ENCODE data around the gene KLHL25.

The KLHL25 gene

GRCh38 chr15:85744579-85744978, 50.1 kb downstream of the KLHL25 start:
- Histone ChIP-seq H3K36me3 (ENCODE audit: low read depth) (peaks cover 70% of the 10 kb centered on the region), H3K4me1 (ENCODE audit: insufficient read depth, poor library complexity, severe bottlenecking) (no peaks in the 10 kb centered on the region), H3K27me3 (ENCODE audit: insufficient read depth, poor library complexity, severe bottlenecking) (no peaks in the 10 kb centered on the region), H3K9me3 (ENCODE audit: severe bottlenecking) (no peaks in the 10 kb centered on the region), H3K27ac (ENCODE audit: poor library complexity, severe bottlenecking) (no peak overlapping the region), H3K4me3 (ENCODE audit: severe bottlenecking) (no peak overlapping the region)
- no peak for ATAC-seq (ENCODE audit: low read depth)
- DNase-seq (ENCODE audit: low spot score), result peak; percentile 54
- no peak for TF ChIP-seq CTCF (IDR thresholded peaks at IDR 0.05; ENCODE audit: poor library complexity, severe bottlenecking)

GRCh38 chr15:85743392-85744055, 51.2 kb downstream of the KLHL25 start:
- Histone ChIP-seq H3K36me3 (ENCODE audit: low read depth) (peaks cover 74% of the 10 kb centered on the region), H3K27me3 (ENCODE audit: insufficient read depth, poor library complexity, severe bottlenecking) (no peaks in the 10 kb centered on the region), H3K4me1 (ENCODE audit: insufficient read depth, poor library complexity, severe bottlenecking) (no peaks in the 10 kb centered on the region), H3K4me3 (ENCODE audit: severe bottlenecking) (no peak overlapping the region), H3K9me3 (ENCODE audit: severe bottlenecking) (no peaks in the 10 kb centered on the region), H3K27ac (ENCODE audit: poor library complexity, severe bottlenecking) (no peak overlapping the region)
- no peak for TF ChIP-seq CTCF (IDR thresholded peaks at IDR 0.05; ENCODE audit: poor library complexity, severe bottlenecking)
- peak; percentile 49 for DNase-seq (ENCODE audit: low spot score)
- ATAC-seq (ENCODE audit: low read depth), result no peak

GRCh38 chr15:85742186-85742821, 52.4 kb downstream of the KLHL25 start:
- Histone ChIP-seq H3K27ac (ENCODE audit: poor library complexity, severe bottlenecking) (no peak overlapping the region), H3K9me3 (ENCODE audit: severe bottlenecking) (no peaks in the 10 kb centered on the region), H3K27me3 (ENCODE audit: insufficient read depth, poor library complexity, severe bottlenecking) (no peaks in the 10 kb centered on the region), H3K4me1 (ENCODE audit: insufficient read depth, poor library complexity, severe bottlenecking) (no peaks in the 10 kb centered on the region), H3K4me3 (ENCODE audit: severe bottlenecking) (no peak overlapping the region), H3K36me3 (ENCODE audit: low read depth) (peaks cover 78% of the 10 kb centered on the region)
- DNase-seq (ENCODE audit: low spot score), result peak; percentile 42
- ATAC-seq (ENCODE audit: low read depth), result no peak
- no peak for TF ChIP-seq CTCF (IDR thresholded peaks at IDR 0.05; ENCODE audit: poor library complexity, severe bottlenecking)

GRCh38 chr15:85741662-85742061, 53.1 kb downstream of the KLHL25 start:
- Histone ChIP-seq H3K4me3 (ENCODE audit: severe bottlenecking) (no peak overlapping the region), H3K36me3 (ENCODE audit: low read depth) (peaks cover 76% of the 10 kb centered on the region), H3K27ac (ENCODE audit: poor library complexity, severe bottlenecking) (no peak overlapping the region), H3K27me3 (ENCODE audit: insufficient read depth, poor library complexity, severe bottlenecking) (no peaks in the 10 kb centered on the region), H3K4me1 (ENCODE audit: insufficient read depth, poor library complexity, severe bottlenecking) (no peaks in the 10 kb centered on the region), H3K9me3 (ENCODE audit: severe bottlenecking) (no peaks in the 10 kb centered on the region)
- DNase-seq (ENCODE audit: low spot score) (no peak), ATAC-seq (ENCODE audit: low read depth) (no peak)
- no peak for TF ChIP-seq CTCF (IDR thresholded peaks at IDR 0.05; ENCODE audit: poor library complexity, severe bottlenecking)

GRCh38 chr15:85741021-85741421, 53.7 kb downstream of the KLHL25 start:
- DNase-seq (ENCODE audit: low spot score) (peak; percentile 69), ATAC-seq (ENCODE audit: low read depth) (no peak)
- Histone ChIP-seq H3K9me3 (ENCODE audit: severe bottlenecking) (no peaks in the 10 kb centered on the region), H3K4me1 (ENCODE audit: insufficient read depth, poor library complexity, severe bottlenecking) (no peaks in the 10 kb centered on the region), H3K27me3 (ENCODE audit: insufficient read depth, poor library complexity, severe bottlenecking) (no peaks in the 10 kb centered on the region), H3K36me3 (ENCODE audit: low read depth) (peaks cover 76% of the 10 kb centered on the region), H3K4me3 (ENCODE audit: severe bottlenecking) (no peak overlapping the region), H3K27ac (ENCODE audit: poor library complexity, severe bottlenecking) (no peak overlapping the region)
- TF ChIP-seq CTCF (IDR thresholded peaks at IDR 0.05; ENCODE audit: poor library complexity, severe bottlenecking), result no peak
